Measurements from ENCODE around the gene COMMD3.

The COMMD3 gene

GRCh38 chr10:22366435-22366703 is 50.2 kb downstream of the COMMD3 start:
- Histone ChIP-seq H3K9me3 (replicated peaks in 1 of 2; ENCODE audit: control insufficient read depth in 2 of 2, insufficient read depth in 1 of 2, low read depth in 1 of 2, low read length in 2 of 2) (no peaks in the 10 kb centered on the region), H2BK15ac (ENCODE audit: low read length) (no peak overlapping the region), H3K4ac (ENCODE audit: low read length) (no peak overlapping the region), H3K36me3 (replicated peaks in 1 of 2; ENCODE audit: control insufficient read depth in 2 of 2, insufficient read depth in 2 of 2, low read length in 2 of 2) (no peaks in the 10 kb centered on the region), H4K8ac (ENCODE audit: low read depth, low read length) (no peak overlapping the region), H2BK120ac (ENCODE audit: low read depth, low read length) (no peak overlapping the region), H3K23ac (ENCODE audit: low read depth, low read length, poor library complexity) (no peak overlapping the region), H4K91ac (ENCODE audit: low read depth, low read length, poor library complexity) (no peak overlapping the region), H3K27me3 (ENCODE audit: control insufficient read depth in 3 of 3, insufficient read depth in 3 of 3, low read depth in 1 of 3, low read length in 3 of 3) (no peaks in the 10 kb centered on the region), H2BK5ac (ENCODE audit: low read length) (no peak overlapping the region), H2BK12ac (ENCODE audit: low read length) (no peak overlapping the region), H2AFZ (ENCODE audit: low read length) (no peak overlapping the region), H3K27ac (replicated peaks; ENCODE audit: low read length) (no peak overlapping the region), H3K9ac (ENCODE audit: low read depth, low read length, poor library complexity) (no peak overlapping the region), H3K4me1 (ENCODE audit: control insufficient read depth in 2 of 2, insufficient read depth in 1 of 2, low read depth in 1 of 2, low read length in 2 of 2) (peaks cover 0 to 1% of the 10 kb centered on the region in 2 donors), H3K18ac (ENCODE audit: low read length) (no peak overlapping the region), H3K4me3 (ENCODE audit: low read length in 2 of 2) (no peak overlapping the region), H3K79me1 (ENCODE audit: low read depth, low read length) (no peaks in the 10 kb centered on the region), H3K4me2 (ENCODE audit: insufficient read depth, low read length, poor library complexity, severe bottlenecking) (no peak overlapping the region), H3K14ac (ENCODE audit: low read length) (no peak overlapping the region), H2AK5ac (ENCODE audit: low read depth, low read length) (no peak overlapping the region)
- DNase-seq (ENCODE audit: low spot score): no peak

GRCh38 chr10:22366771-22367170 is 50.6 kb downstream of the COMMD3 start:
- Histone ChIP-seq H2BK5ac (ENCODE audit: low read length) (no peak overlapping the region), H3K4ac (ENCODE audit: low read length) (no peak overlapping the region), H3K4me3 (ENCODE audit: low read length in 2 of 2) (no peak overlapping the region), H3K18ac (ENCODE audit: low read length) (no peak overlapping the region), H3K23ac (ENCODE audit: low read depth, low read length, poor library complexity) (no peak overlapping the region), H3K14ac (ENCODE audit: low read length) (no peak overlapping the region), H3K36me3 (replicated peaks in 1 of 2; ENCODE audit: control insufficient read depth in 2 of 2, insufficient read depth in 2 of 2, low read length in 2 of 2) (no peaks in the 10 kb centered on the region), H2AFZ (ENCODE audit: low read length) (no peak overlapping the region), H3K9me3 (replicated peaks in 1 of 2; ENCODE audit: control insufficient read depth in 2 of 2, insufficient read depth in 1 of 2, low read depth in 1 of 2, low read length in 2 of 2) (no peaks in the 10 kb centered on the region), H3K4me1 (ENCODE audit: control insufficient read depth in 2 of 2, insufficient read depth in 1 of 2, low read depth in 1 of 2, low read length in 2 of 2) (peaks cover 0 to 1% of the 10 kb centered on the region in 2 donors), H3K27ac (replicated peaks; ENCODE audit: low read length) (peak overlapping the region; percentile 53), H2BK12ac (ENCODE audit: low read length) (no peak overlapping the region), H4K91ac (ENCODE audit: low read depth, low read length, poor library complexity) (no peak overlapping the region), H3K27me3 (ENCODE audit: control insufficient read depth in 3 of 3, insufficient read depth in 3 of 3, low read depth in 1 of 3, low read length in 3 of 3) (no peaks in the 10 kb centered on the region), H2BK15ac (ENCODE audit: low read length) (no peak overlapping the region), H4K8ac (ENCODE audit: low read depth, low read length) (no peak overlapping the region), H3K79me1 (ENCODE audit: low read depth, low read length) (no peaks in the 10 kb centered on the region), H3K9ac (ENCODE audit: low read depth, low read length, poor library complexity) (no peak overlapping the region), H2AK5ac (ENCODE audit: low read depth, low read length) (no peak overlapping the region), H2BK120ac (ENCODE audit: low read depth, low read length) (no peak overlapping the region), H3K4me2 (ENCODE audit: insufficient read depth, low read length, poor library complexity, severe bottlenecking) (no peak overlapping the region)
- DNase-seq (ENCODE audit: low spot score): no peak
- WGBS, 2 donors (ENCODE audit: extremely low coverage in 2 of 2, insufficient read length in 2 of 2, insufficient replicate concordance in 1 of 2): no CpG with 5 or more reads among the region's 2 CpGs

GRCh38 chr10:22367471-22367870 is 51.3 kb downstream of the COMMD3 start:
- H3K27me3 ChIP-seq (ENCODE audit: control insufficient read depth in 3 of 3, insufficient read depth in 3 of 3, low read depth in 1 of 3, low read length in 3 of 3): no peaks in the 10 kb centered on the region
- no peak overlapping the region for H3K4me3 ChIP-seq (ENCODE audit: low read length in 2 of 2)
- H3K4ac ChIP-seq (ENCODE audit: low read length): no peak overlapping the region
- H3K36me3 ChIP-seq (replicated peaks in 1 of 2; ENCODE audit: control insufficient read depth in 2 of 2, insufficient read depth in 2 of 2, low read length in 2 of 2): no peaks in the 10 kb centered on the region
- no peak overlapping the region for H4K8ac ChIP-seq (ENCODE audit: low read depth, low read length)
- no peak overlapping the region for H3K9ac ChIP-seq (ENCODE audit: low read depth, low read length, poor library complexity)
- H3K9me3 ChIP-seq (replicated peaks in 1 of 2; ENCODE audit: control insufficient read depth in 2 of 2, insufficient read depth in 1 of 2, low read depth in 1 of 2, low read length in 2 of 2): no peaks in the 10 kb centered on the region
- no peak overlapping the region for H2BK12ac ChIP-seq (ENCODE audit: low read length)
- H3K18ac ChIP-seq (ENCODE audit: low read length): no peak overlapping the region
- H3K4me2 ChIP-seq (ENCODE audit: insufficient read depth, low read length, poor library complexity, severe bottlenecking): no peak overlapping the region
- no peak overlapping the region for H3K27ac ChIP-seq (replicated peaks; ENCODE audit: low read length)
- H2AK5ac ChIP-seq (ENCODE audit: low read depth, low read length): no peak overlapping the region
- H3K4me1 ChIP-seq (ENCODE audit: control insufficient read depth in 2 of 2, insufficient read depth in 1 of 2, low read depth in 1 of 2, low read length in 2 of 2): peaks cover 0 to 3% of the 10 kb centered on the region in 2 donors
- H4K91ac ChIP-seq (ENCODE audit: low read depth, low read length, poor library complexity): no peak overlapping the region
- no peak overlapping the region for H2BK5ac ChIP-seq (ENCODE audit: low read length)
- no peak overlapping the region for H3K14ac ChIP-seq (ENCODE audit: low read length)
- no peak overlapping the region for H2AFZ ChIP-seq (ENCODE audit: low read length)
- no peak for DNase-seq (ENCODE audit: low spot score)
- no peaks in the 10 kb centered on the region for H3K79me1 ChIP-seq (ENCODE audit: low read depth, low read length)
- WGBS, 2 donors (ENCODE audit: extremely low coverage in 2 of 2, insufficient read length in 2 of 2, insufficient replicate concordance in 1 of 2): no CpG with 5 or more reads among the region's 1 CpG
- H2BK120ac ChIP-seq (ENCODE audit: low read depth, low read length): no peak overlapping the region
- no peak overlapping the region for H2BK15ac ChIP-seq (ENCODE audit: low read length)
- H3K23ac ChIP-seq (ENCODE audit: low read depth, low read length, poor library complexity): no peak overlapping the region

GRCh38 chr10:22368402-22368801 is 52.2 kb downstream of the COMMD3 start:
- Histone ChIP-seq H4K91ac (ENCODE audit: low read depth, low read length, poor library complexity) (no peak overlapping the region), H3K23ac (ENCODE audit: low read depth, low read length, poor library complexity) (no peak overlapping the region), H3K9me3 (replicated peaks in 1 of 2; ENCODE audit: control insufficient read depth in 2 of 2, insufficient read depth in 1 of 2, low read depth in 1 of 2, low read length in 2 of 2) (no peaks in the 10 kb centered on the region)

More at GRCh38 chr10:22368402-22368801, 52.2 kb downstream of the COMMD3 start:
- Histone ChIP-seq H2BK120ac (ENCODE audit: low read depth, low read length) (no peak overlapping the region), H3K27me3 (ENCODE audit: control insufficient read depth in 3 of 3, insufficient read depth in 3 of 3, low read depth in 1 of 3, low read length in 3 of 3) (no peaks in the 10 kb centered on the region), H2BK5ac (ENCODE audit: low read length) (no peak overlapping the region), H3K4me2 (ENCODE audit: insufficient read depth, low read length, poor library complexity, severe bottlenecking) (no peak overlapping the region), H3K79me1 (ENCODE audit: low read depth, low read length) (no peaks in the 10 kb centered on the region), H2BK15ac (ENCODE audit: low read length) (no peak overlapping the region), H2BK12ac (ENCODE audit: low read length) (no peak overlapping the region), H3K9ac (ENCODE audit: low read depth, low read length, poor library complexity) (no peak overlapping the region), H3K27ac (replicated peaks; ENCODE audit: low read length) (no peak overlapping the region), H3K4ac (ENCODE audit: low read length) (no peak overlapping the region), H2AK5ac (ENCODE audit: low read depth, low read length) (no peak overlapping the region), H3K18ac (ENCODE audit: low read length) (no peak overlapping the region), H3K4me1 (ENCODE audit: control insufficient read depth in 2 of 2, insufficient read depth in 1 of 2, low read depth in 1 of 2, low read length in 2 of 2) (peaks cover 0 to 3% of the 10 kb centered on the region in 2 donors), H2AFZ (ENCODE audit: low read length) (no peak overlapping the region), H3K36me3 (replicated peaks in 1 of 2; ENCODE audit: control insufficient read depth in 2 of 2, insufficient read depth in 2 of 2, low read length in 2 of 2) (no peaks in the 10 kb centered on the region), H3K14ac (ENCODE audit: low read length) (no peak overlapping the region), H3K4me3 (ENCODE audit: low read length in 2 of 2) (no peak overlapping the region), H4K8ac (ENCODE audit: low read depth, low read length) (no peak overlapping the region)
- WGBS, 2 donors (ENCODE audit: extremely low coverage in 2 of 2, insufficient read length in 2 of 2, insufficient replicate concordance in 1 of 2): no CpG with 5 or more reads among the region's 4 CpGs
- DNase-seq (ENCODE audit: low spot score): no peak

Data from neuronal stem cell (in vitro differentiated cells).